ENCODE measurements around the gene PCSK2. TPM values are rescaled to one million over a fixed set of nuclear protein-coding genes. Genes with fewer than 3 reads are reported as not detected.

Gene PCSK2
- total RNA-seq, 1 donor from 2014 or later: 11.5 TPM

DNA sequence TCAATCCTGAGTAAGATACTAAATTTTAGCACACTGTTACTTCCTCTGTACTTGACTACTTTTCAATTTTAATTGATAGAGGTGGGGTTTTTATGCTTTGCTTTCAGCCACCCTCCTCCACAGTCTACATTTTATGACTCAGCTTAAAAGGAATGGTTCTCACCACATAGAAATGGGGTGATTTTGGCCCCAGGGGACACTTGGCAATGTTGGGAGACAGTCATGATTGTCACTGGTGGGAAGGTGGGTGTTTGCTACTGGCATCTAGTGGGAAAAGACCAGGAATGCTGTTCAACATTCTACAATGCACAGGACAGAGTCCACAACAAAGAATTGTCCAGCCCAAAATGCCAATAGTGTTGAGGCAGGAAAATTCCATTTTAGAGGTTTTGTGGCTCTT lies 71.3 kb downstream of the PCSK2 start:
- Mint-ChIP-seq H3K9me3 (ENCODE audit: low read depth) (peaks cover 6% of the 10 kb centered on the region), H3K27me3 (peaks cover 4% of the 10 kb centered on the region), H3K4me1 (ENCODE audit: low read depth) (peaks cover 5% of the 10 kb centered on the region), H3K36me3 (ENCODE audit: insufficient read depth) (no peaks in the 10 kb centered on the region), H3K4me3 (ENCODE audit: low read depth) (no peak overlapping the region), H3K27ac (no peak overlapping the region)
- DNase-seq (ENCODE audit: low spot score, unreplicated experiment): no peak
- no peak for TF ChIP-seq CTCF (IDR thresholded peaks at IDR 0.05; ENCODE audit: unreplicated experiment)

DNA sequence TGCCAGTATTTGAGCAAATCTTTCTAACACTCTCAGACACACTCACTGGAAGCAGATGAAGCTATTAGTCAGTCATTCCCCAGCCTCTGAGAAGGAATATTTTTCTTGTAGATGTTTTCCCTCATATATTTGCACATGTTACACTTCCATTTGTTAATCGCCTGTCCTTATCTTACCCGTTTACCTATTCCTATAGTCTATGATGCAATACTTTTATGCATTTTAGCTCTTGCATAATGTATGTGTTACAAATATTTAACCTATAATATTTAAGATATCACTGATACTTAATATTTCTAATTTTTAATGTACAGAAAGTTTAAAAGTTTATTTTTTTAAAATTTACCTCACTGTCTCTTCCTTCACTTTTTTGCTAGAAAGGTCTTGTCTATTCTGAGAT lies 71.9 kb downstream of the PCSK2 start:
- Mint-ChIP-seq H3K36me3 (ENCODE audit: insufficient read depth) (no peaks in the 10 kb centered on the region), H3K4me3 (ENCODE audit: low read depth) (no peak overlapping the region)

DNA sequence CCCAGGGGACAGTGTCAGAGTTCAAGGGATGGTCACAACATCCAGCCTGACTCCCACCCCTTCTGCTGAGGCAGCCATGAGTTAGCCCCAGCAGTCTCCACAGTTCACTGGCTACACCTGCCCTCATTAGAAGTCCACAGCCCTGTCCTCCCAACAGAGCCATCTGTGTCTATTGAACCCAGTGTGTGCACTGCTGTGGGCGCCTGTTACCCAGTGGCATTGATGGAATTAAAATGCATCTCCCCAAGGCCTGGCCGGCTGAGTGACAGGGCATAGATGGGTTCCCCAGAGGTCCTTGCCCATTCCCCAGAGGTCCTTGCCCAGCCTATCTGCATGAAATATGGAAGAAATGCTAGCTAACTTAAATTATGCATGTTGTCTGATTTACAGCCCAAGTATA lies 73.3 kb downstream of the PCSK2 start:
- Mint-ChIP-seq H3K4me1 (ENCODE audit: low read depth) (peaks cover 8% of the 10 kb centered on the region), H3K4me3 (ENCODE audit: low read depth) (no peak overlapping the region), H3K9me3 (ENCODE audit: low read depth) (peaks cover 6% of the 10 kb centered on the region), H3K27ac (no peak overlapping the region), H3K36me3 (ENCODE audit: insufficient read depth) (no peaks in the 10 kb centered on the region), H3K27me3 (peaks cover 4% of the 10 kb centered on the region)
- TF ChIP-seq CTCF (IDR thresholded peaks at IDR 0.05; ENCODE audit: unreplicated experiment): no peak
- DNase-seq (ENCODE audit: low spot score, unreplicated experiment): no peak

More for the DNA sequence above, 71.9 kb downstream of the PCSK2 start:
- no peak for DNase-seq (ENCODE audit: low spot score, unreplicated experiment)
- Mint-ChIP-seq H3K4me1 (ENCODE audit: low read depth) (peaks cover 5% of the 10 kb centered on the region), H3K27me3 (peaks cover 4% of the 10 kb centered on the region), H3K9me3 (ENCODE audit: low read depth) (peaks cover 6% of the 10 kb centered on the region), H3K27ac (no peak overlapping the region)
- TF ChIP-seq CTCF (IDR thresholded peaks at IDR 0.05; ENCODE audit: unreplicated experiment): no peak

DNA sequence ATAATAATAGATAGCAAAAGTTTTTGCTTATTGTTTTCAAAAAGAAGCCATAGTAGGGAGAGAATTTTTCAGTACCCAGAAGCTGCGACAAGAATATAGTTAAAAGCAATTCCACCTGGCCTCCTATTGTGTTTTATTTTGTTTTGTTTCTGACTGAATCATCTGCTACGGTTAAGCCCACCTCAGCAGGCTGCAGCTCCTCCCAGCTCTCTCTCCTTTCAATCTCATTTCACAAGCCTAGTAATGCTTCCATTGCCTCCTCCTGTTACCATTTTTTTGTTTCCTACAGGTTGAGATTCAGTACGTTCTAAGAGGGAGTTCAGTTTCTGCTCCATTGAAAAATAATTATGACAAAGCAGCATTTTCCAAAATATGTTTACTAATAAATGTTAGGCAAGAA lies 77.9 kb downstream of the PCSK2 start:
- no peak for DNase-seq (ENCODE audit: low spot score, unreplicated experiment)
- peaks cover 1% of the 10 kb centered on the region for H3K36me3 Mint-ChIP-seq (ENCODE audit: insufficient read depth)
- no peak overlapping the region for H3K4me3 Mint-ChIP-seq (ENCODE audit: low read depth)
- peak overlapping the region; percentile 4 for H3K27ac Mint-ChIP-seq
- H3K4me1 Mint-ChIP-seq (ENCODE audit: low read depth): peaks cover 13% of the 10 kb centered on the region
- TF ChIP-seq CTCF (IDR thresholded peaks at IDR 0.05; ENCODE audit: unreplicated experiment): no peak
- H3K27me3 Mint-ChIP-seq: peaks cover 4% of the 10 kb centered on the region
- peaks cover 6% of the 10 kb centered on the region for H3K9me3 Mint-ChIP-seq (ENCODE audit: low read depth)

DNA sequence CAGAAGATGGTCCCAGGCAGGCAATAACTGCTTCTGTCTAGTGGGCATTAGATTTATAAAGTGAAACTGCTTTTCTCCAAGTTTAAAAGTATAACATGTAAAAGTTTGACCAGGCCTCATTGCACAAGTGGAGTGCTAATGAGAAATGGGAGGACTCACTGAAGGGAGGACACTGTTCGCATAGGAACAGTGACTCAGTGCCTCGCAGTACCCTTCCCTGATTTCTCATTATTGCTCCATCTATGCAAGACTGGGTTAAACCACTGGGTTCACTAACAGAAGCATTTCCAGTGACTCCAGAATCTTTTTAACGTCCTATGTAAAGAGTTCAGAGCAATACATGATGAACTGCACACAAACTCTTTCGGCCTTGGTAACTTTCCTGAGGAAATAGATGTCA lies 79.6 kb downstream of the PCSK2 start:
- H3K4me1 Mint-ChIP-seq (ENCODE audit: low read depth): peaks cover 13% of the 10 kb centered on the region
- no peak overlapping the region for H3K27ac Mint-ChIP-seq
- H3K9me3 Mint-ChIP-seq (ENCODE audit: low read depth): peaks cover 6% of the 10 kb centered on the region
- H3K4me3 Mint-ChIP-seq (ENCODE audit: low read depth): no peak overlapping the region
- TF ChIP-seq CTCF (IDR thresholded peaks at IDR 0.05; ENCODE audit: unreplicated experiment): no peak
- H3K36me3 Mint-ChIP-seq (ENCODE audit: insufficient read depth): peaks cover 1% of the 10 kb centered on the region
- DNase-seq (ENCODE audit: low spot score, unreplicated experiment): no peak
- H3K27me3 Mint-ChIP-seq: peaks cover 4% of the 10 kb centered on the region

All from progenitor cell of endocrine pancreas (in vitro differentiated cells).